Measurements from ENCODE around the gene C1QA.
"Not testable (repeated sequence)": the region's sequence is repeated elsewhere in the genome, so short reads cannot be mapped to it uniquely, and the experiment has no call there.

The C1QA gene

DNA sequence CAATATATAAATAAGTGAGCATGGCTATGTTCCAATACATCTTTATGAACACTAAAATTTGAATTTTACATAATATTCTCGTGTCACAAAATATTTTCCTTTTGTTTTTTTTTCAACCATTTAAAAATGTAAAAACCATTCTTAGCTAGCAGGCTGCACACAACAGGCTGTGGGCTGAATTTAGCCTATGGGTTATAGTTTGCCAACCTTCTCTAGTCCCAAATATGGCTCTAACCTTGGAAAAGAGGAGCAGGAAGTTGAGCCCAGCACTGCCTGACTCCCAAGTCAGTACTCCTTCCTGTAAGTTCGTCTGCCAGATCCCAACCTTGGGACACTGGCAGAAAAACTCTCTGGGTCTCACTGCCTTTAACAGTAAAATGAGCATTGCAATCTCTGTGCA, 30.0 kb downstream of the C1QA start:
- DNase-seq (ENCODE audit: low read depth) = no peak
- TF ChIP-seq, protein P1, sequence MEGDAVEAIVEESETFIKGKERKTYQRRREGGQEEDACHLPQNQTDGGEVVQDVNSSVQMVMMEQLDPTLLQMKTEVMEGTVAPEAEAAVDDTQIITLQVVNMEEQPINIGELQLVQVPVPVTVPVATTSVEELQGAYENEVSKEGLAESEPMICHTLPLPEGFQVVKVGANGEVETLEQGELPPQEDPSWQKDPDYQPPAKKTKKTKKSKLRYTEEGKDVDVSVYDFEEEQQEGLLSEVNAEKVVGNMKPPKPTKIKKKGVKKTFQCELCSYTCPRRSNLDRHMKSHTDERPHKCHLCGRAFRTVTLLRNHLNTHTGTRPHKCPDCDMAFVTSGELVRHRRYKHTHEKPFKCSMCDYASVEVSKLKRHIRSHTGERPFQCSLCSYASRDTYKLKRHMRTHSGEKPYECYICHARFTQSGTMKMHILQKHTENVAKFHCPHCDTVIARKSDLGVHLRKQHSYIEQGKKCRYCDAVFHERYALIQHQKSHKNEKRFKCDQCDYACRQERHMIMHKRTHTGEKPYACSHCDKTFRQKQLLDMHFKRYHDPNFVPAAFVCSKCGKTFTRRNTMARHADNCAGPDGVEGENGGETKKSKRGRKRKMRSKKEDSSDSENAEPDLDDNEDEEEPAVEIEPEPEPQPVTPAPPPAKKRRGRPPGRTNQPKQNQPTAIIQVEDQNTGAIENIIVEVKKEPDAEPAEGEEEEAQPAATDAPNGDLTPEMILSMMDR (conservative IDR thresholded peaks at IDR 0.05; ENCODE audit: low read depth, low read length) = no peak
- no peak overlapping the region for H3K4me3 ChIP-seq (ENCODE audit: low read depth, low read length)

DNA sequence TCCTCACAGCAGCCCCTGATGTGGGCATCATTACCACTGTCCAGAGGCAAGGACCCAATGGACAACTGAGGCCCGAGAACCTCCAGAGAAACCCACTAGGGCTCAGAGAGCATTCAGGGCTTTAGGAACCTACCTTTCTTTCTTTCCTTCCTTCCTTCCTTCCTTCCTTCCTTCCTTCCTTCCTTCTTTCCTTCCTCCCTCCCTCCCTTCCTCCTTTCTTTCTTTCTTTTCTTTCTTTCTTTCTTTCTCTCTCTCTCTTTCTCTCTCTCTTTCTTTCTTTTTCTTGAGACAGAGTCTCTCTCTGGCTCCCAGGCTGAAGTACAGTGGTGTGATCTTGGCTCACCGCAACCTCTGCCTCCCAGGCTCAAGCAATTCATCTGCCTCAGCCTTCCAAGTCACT, 32.4 kb downstream of the C1QA start:
- H3K4me3 ChIP-seq (ENCODE audit: low read depth, low read length) = not testable (repeated sequence)

DNA sequence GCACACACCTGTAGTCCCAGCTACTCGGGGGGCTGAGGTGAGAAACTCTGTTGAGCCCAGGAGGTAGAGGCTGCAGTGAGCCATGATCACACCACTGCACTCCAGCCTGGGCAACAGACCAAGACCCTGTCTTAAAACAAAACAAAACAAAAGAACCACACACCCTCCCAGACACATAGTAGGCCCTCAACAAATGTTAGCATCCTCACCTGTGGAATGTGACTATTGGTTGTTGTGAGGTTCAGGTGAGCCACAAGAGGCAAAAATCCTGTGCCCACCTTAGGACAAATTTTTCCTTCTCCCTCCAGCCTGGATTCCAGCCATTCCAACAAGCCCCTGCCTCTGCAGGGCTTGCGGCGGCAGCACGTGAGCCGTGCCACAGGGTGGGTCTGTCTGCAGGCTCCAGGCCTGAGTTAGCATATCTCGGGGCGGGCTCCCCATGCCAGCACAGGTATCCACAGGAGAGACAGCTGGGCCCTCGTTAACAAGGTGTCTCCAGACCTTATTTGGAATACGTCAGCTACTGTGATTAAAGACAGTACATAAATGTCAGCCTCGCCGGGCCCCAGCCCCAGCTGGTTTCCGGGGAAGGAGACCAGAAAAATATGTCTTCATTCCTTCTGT, 34.0 kb downstream of the C1QA start:
- DNase-seq (ENCODE audit: low read depth) = no peak
- no peak overlapping the region for H3K4me3 ChIP-seq (ENCODE audit: low read depth, low read length)
- TF ChIP-seq, protein P1 (conservative IDR thresholded peaks at IDR 0.05; ENCODE audit: low read depth, low read length) = no peak

More for the DNA sequence above, 32.4 kb downstream of the C1QA start:
- not testable (repeated sequence) for DNase-seq (ENCODE audit: low read depth)

DNA sequence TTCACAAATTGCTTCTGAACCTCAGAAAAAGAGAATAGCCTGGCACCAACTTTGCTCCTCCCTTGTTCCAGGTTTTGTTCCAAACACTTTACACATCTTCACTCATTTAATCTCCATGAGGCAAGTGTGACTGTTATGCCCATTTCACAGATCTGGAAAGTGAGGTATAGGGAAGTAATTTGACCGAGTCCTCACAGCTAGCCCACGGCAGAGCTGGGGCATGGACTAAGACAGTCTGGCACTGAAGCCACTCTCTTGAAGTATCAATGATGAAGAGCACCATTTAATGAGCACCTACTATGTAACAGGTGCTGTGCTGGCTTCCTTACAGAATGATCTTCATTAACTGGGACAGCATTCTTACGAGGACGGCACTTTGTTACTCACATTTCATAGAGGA, 35.6 kb downstream of the C1QA start:
- no peak for DNase-seq (ENCODE audit: low read depth)
- H3K4me3 ChIP-seq (ENCODE audit: low read depth, low read length) = no peak overlapping the region
- TF ChIP-seq, protein P1 (conservative IDR thresholded peaks at IDR 0.05; ENCODE audit: low read depth, low read length) = no peak

DNA sequence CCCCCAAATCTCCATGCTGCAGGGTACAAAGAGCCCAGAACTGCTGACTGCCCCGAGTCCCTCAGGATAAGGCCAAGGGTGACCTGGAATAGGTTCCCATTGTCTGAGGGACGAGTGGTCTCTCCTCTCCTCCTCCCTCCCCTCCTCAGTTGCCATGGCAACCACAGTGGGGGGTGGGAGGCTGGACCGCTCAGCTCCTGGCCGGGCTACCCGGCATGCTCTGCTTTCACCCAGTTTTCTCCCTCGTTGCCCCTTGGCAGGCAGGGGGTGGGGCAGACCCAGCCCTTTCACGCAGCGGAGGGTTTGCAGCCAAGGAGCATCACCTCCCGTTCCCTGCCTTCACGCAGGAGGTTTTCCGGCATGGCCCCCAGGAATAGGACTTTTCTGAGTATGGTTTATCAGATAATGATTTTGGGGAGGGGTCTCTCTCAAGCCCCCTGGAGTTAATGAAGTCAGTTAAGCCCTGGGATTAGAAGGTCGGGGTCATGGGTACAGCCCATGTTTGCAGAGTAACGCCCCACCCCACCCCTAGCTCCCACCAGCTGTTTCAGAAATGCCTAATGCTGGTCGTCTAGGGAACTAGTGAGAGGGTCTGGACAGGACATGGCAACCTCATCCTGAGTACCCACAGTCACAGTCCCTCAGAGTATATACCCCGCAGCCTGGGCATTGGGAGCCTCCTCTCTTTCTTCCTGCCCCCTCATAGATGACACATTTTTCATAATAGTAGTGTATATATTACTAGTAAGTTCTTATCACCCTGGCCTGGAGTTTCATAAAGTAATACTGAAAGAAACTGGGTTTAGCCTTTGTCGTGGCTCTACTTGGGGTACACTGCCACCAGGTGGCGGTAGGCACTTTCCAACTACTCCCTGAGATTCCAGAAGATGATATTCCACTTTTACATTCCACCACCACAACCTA, 37.3 kb downstream of the C1QA start:
- DNase-seq (ENCODE audit: low read depth) = peak; percentile 84
- H3K4me3 ChIP-seq (ENCODE audit: low read depth, low read length) = no peak overlapping the region
- TF ChIP-seq, protein P1 (conservative IDR thresholded peaks at IDR 0.05; ENCODE audit: low read depth, low read length) = peak; percentile 94

DNA sequence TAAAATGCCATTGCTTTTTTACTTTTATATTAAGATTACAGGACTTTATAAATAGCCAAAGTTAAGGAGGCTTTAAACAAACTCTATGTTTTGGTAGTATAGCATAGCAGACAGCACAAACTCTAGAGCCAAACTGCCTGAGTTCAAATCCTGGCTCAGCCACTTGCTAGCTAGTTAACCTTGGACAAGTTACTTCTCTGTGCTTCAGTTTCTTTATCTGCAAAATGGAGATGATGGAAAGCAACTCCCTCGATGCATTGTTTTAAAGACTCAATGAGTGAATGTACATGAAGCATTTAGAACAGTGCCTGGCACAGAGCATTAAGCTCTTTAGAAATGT, 38.0 kb downstream of the C1QA start:
- DNase-seq (ENCODE audit: low read depth) = no peak
- H3K4me3 ChIP-seq (ENCODE audit: low read depth, low read length) = no peak overlapping the region
- TF ChIP-seq, protein P1 (conservative IDR thresholded peaks at IDR 0.05; ENCODE audit: low read depth, low read length) = no peak

DNA sequence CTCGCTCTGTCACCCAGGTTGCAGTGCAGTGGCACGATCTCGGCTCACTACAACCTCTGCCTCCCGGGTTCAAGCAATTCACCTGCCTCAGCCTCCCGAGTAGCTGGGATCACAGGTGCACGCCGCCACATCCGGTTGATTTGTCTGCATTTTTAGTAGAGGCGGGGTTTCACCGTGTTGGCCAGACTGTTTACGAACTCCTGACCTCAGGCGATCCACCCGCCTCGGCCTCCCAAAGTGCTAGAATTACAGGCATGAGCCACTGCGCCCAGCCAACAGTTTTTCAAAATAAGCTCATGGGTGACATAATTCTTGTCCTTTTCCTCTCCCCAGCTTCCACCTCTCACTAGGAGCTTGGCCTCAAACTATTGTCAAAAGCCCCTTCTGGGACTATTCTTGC, 39.7 kb downstream of the C1QA start:
- DNase-seq (ENCODE audit: low read depth) = not testable (repeated sequence)

More for the DNA sequence above, 39.7 kb downstream of the C1QA start:
- not testable (repeated sequence) for H3K4me3 ChIP-seq (ENCODE audit: low read depth, low read length)

Measured in choroid plexus epithelial cell (primary cell).